Uterus (tissue), 4 donors: ENCODE results near the gene CDH2. TPM values are rescaled to one million over a fixed set of nuclear protein-coding genes. Genes with fewer than 3 reads are reported as not detected.

Experiments used
- DNase-seq, 2 donors: peaks; one replicate each; pipeline ENCODE4 v3.0.0-alpha.2; 2019 to 2020
- H3K27ac ChIP-seq, 2 donors: fragments of 200-600 bp; sonication (generic); 1 replicate in 1 of 2; 2 replicates in 1 of 2; pipeline ENCODE4 v1.5.1; 2016 to 2018
- H3K27me3 ChIP-seq, 2 donors: fragments of 200-600 bp; sonication (generic); one replicate each; pipeline ENCODE4 v1.5.1; 2018 to 2019; ENCODE audit warnings: control low read depth in 1 of 2
- H3K36me3 ChIP-seq, 2 donors: fragments of 200-600 bp; sonication (generic); one replicate each; pipeline ENCODE4 v1.5.1; 2019; ENCODE audit warnings: control low read depth in 1 of 2
- H3K4me1 ChIP-seq, 2 donors: fragments of 200-600 bp; sonication (generic); one replicate each; pipeline ENCODE4 v1.5.1; 2018 to 2019; ENCODE audit warnings: control low read depth in 1 of 2
- H3K4me3 ChIP-seq, 2 donors: fragments of 200-600 bp; sonication (generic); 1 replicate in 1 of 2; 2 replicates in 1 of 2; pipeline ENCODE4 v1.5.1; 2018 to 2019; ENCODE audit warnings: mild to moderate bottlenecking in 1 of 2
- H3K9me3 ChIP-seq, 2 donors: fragments of 200-600 bp; sonication (generic); one replicate each; pipeline ENCODE4 v1.5.1; 2019; ENCODE audit warnings: control low read depth in 1 of 2
- CTCF ChIP-seq, 4 experiments: fragments of 200-600 bp in 2 of 4; fragments of 450-650 bp in 2 of 4; sonication (generic) in 2 of 4; IDR thresholded peaks; one replicate each; pipeline ENCODE4 v1.5.1; 2016 to 2019; ENCODE audit warnings: antibody characterized with exemption in 4 of 4, mild to moderate bottlenecking in 2 of 4, moderate library complexity in 1 of 4
- POLR2A ChIP-seq, 2 donors: fragments of 450-650 bp; IDR thresholded peaks; one replicate each; pipeline ENCODE4 v1.6.1; 2016; ENCODE audit warnings: antibody characterized with exemption in 2 of 2, mild to moderate bottlenecking in 1 of 2, moderate library complexity in 1 of 2
- intact Hi-C: fragments of 100-400 bp; cut with DNase I; formaldehyde crosslinking; loops from one replicate; pipeline ENCODE4 v1.15.1; 2023; ENCODE audit warnings: low total_unique reads
- total RNA-seq, 4 donors: library from RNA; depleted of rRNA in 3 of 4; stranded (reverse); fragments of >200 nt in 3 of 4; gene quantifications; one replicate each; pipeline versions ENCODE4 v1.1.0 to v1.2.4, GENCODE V29; 2014 to 2023
- donor health status: DM: yes; HTN: yes; CAD: no.

Gene CDH2
- total RNA-seq, 4 donors from 2014 or later: 0.26 to 58.2 (median 1.9) TPM

GRCh38 chr18:28114472-28114871 is 62.5 kb downstream of the CDH2 start:
- Histone ChIP-seq H3K4me3 (no peak overlapping the region), H3K36me3 (no peaks in the 10 kb centered on the region), H3K27me3 (no peaks in the 10 kb centered on the region), H3K9me3 (no peaks in the 10 kb centered on the region), H3K4me1 (no peaks in the 10 kb centered on the region), H3K27ac (no peak overlapping the region)
- intact Hi-C loops: no loop called here
- DNase-seq: no peak
- TF ChIP-seq CTCF (IDR thresholded peaks at IDR 0.05) (no peak), POLR2A (IDR thresholded peaks at IDR 0.05) (no peak)

DNA sequence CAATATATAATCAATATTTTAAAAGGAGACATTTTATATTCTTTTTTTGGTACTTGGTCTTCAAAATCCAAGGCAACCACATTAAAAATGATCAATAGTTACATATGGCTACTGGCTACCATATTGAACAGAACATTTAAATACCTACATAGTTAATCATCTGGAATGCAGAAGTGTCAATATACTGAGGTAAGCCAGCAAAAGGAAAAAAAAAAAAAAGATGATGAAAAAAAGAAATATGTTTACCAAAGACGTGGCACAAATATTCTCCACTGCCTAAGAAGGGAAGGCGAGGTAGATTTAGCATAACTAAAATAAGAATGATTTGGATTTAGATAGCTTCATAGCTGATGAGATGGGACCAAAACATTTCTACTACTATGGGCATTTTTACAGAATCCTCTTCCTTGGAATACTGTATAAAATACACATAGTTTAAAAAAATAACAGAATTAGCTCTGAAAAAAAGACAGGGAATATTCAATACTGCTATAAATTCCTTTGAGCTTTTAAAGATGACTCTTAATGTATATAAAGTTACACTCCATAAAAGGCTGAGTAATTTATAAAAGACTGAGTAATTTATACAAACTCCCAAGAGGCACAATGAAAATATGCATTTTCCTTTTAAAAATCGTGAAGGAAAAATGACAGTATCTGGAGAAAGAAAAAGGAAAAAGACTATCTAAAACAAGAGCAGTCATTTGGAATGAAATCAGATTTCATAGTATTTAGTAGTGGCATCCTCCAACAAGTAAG is 63.5 kb downstream of the CDH2 start:
- no peak for DNase-seq
- Histone ChIP-seq H3K4me3 (no peak overlapping the region), H3K27me3 (no peaks in the 10 kb centered on the region), H3K4me1 (no peaks in the 10 kb centered on the region), H3K9me3 (no peaks in the 10 kb centered on the region), H3K36me3 (no peaks in the 10 kb centered on the region), H3K27ac (no peak overlapping the region)
- intact Hi-C loops: no loop called here
- TF ChIP-seq POLR2A (IDR thresholded peaks at IDR 0.05) (no peak), CTCF (IDR thresholded peaks at IDR 0.05) (no peak)

DNA sequence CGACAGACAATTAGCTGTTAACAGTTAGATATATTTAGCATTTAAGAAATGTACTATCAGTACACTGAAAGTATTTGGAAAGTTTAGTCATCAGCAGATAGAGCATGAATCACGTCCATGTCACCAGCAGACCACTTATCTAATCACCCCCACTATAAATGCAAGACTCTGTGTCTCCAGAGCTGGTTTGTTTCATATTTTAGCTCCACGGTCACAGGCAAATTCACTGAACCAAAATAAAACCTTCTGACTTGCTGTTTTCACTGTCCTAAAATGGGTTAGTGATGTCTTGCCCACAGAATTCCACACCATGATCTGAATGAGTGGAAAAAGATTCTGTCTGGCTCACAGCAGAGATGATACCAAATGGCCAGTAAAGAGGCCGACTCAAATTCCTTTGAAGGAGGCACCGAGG is 64.9 kb downstream of the CDH2 start:
- Histone ChIP-seq H3K4me3 (no peak overlapping the region), H3K27me3 (no peaks in the 10 kb centered on the region), H3K36me3 (no peaks in the 10 kb centered on the region), H3K9me3 (no peaks in the 10 kb centered on the region), H3K27ac (no peak overlapping the region), H3K4me1 (no peaks in the 10 kb centered on the region)
- intact Hi-C loops: no loop called here
- DNase-seq: no peak
- no peak for TF ChIP-seq CTCF (IDR thresholded peaks at IDR 0.05)
- TF ChIP-seq POLR2A (IDR thresholded peaks at IDR 0.05): no peak

DNA sequence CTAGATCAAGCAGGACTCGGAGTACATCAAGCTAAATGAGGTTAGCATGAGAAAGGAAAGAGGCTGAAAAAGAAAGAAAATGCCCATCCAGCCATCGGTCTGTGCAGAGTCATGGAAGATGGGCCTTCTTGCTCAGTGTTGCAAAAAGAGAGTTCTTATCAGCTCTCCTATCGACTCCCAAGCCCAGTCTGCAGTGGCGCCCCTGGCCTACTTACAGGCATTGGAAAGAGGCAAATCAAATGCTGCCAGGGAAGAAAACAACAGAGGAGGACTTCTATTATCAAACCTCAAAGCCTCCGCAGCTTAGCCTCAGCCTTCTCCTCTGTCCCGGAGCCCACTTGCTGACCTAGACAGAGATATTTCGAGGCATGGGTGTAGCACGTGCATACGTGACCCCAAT is 66.0 kb downstream of the CDH2 start:
- Histone ChIP-seq H3K4me3 (no peak overlapping the region), H3K9me3 (no peaks in the 10 kb centered on the region), H3K36me3 (no peaks in the 10 kb centered on the region), H3K27ac (no peak overlapping the region), H3K27me3 (no peaks in the 10 kb centered on the region), H3K4me1 (no peaks in the 10 kb centered on the region)
- no peak for TF ChIP-seq POLR2A (IDR thresholded peaks at IDR 0.05)
- no peak for TF ChIP-seq CTCF (IDR thresholded peaks at IDR 0.05)
- no peak for DNase-seq
- intact Hi-C loops: no loop called here

GRCh38 chr18:28109781-28110560 is 67.0 kb downstream of the CDH2 start:
- intact Hi-C loops: no loop called here
- no peak for DNase-seq
- H3K27ac ChIP-seq: no peak overlapping the region
- H3K27me3 ChIP-seq: no peaks in the 10 kb centered on the region
- H3K4me3 ChIP-seq: no peak overlapping the region
- no peaks in the 10 kb centered on the region for H3K36me3 ChIP-seq
- no peaks in the 10 kb centered on the region for H3K9me3 ChIP-seq
- no peak for TF ChIP-seq CTCF (IDR thresholded peaks at IDR 0.05)
- no peak for TF ChIP-seq POLR2A (IDR thresholded peaks at IDR 0.05)
- no peaks in the 10 kb centered on the region for H3K4me1 ChIP-seq
